H1 (cell line): Measurements from ENCODE around the gene ADAM23. TPM values are rescaled to one million over a fixed set of nuclear protein-coding genes. Genes with fewer than 3 reads are reported as not detected.

Source experiments
- KDM1A ChIP-seq: fragments of 200-600, 300-600 bp; sonication (generic); IDR thresholded peaks from 2 replicates; pipeline ENCODE4 v1.7.1; 2016; ENCODE audit warnings: mild to moderate bottlenecking, low read length, borderline replicate concordance
- KDM5A ChIP-seq: fragments of 200-600 bp; IDR thresholded peaks from 2 replicates; pipeline ENCODE4 v1.7.1; 2012; ENCODE audit warnings: mild to moderate bottlenecking, low read length, inconsistent platforms, mixed read lengths
- YY1 ChIP-seq: IDR thresholded peaks from 2 replicates; pipeline ENCODE4 v1.6.1; 2011; ENCODE audit warnings: low read depth, mild to moderate bottlenecking, low read length
- polyA plus RNA-seq, 7 experiments: library from polyadenylated mRNA; depleted of rRNA in 3 of 7; stranded (reverse) in 5 of 7; unstranded in 2 of 7; fragments of >200 nt in 5 of 7; fragments of 200-250 nt in 2 of 7; gene quantifications; 1 replicate in 5 of 7; 2 replicates in 1 of 7; 4 replicates in 1 of 7; pipeline versions ENCODE4 v1.2.1 to v1.2.3, GENCODE V29; 2011 to 2013; ENCODE audit warnings: missing spikeins in 2 of 7, mixed read lengths in 2 of 7
- total RNA-seq: library from RNA; stranded (reverse); fragmentation: NEBNext Ultra II Directional; extraction: Animal tissue kit (Norgen Biotek cat#: 25700); gene quantifications from 2 replicates; pipeline ENCODE4 v1.2.1, GENCODE V29; 2021
- TF ChIP-seq, protein P1 (sequence below), 3 experiments: IDR thresholded peaks; 1 replicate in 2 of 3; 2 replicates in 1 of 3; pipeline versions ENCODE4 v1.5.1 to v1.6.1; 2011; ENCODE audit warnings: low read length in 3 of 3, mild to moderate bottlenecking in 3 of 3, inconsistent platforms in 2 of 3, low read depth in 1 of 3, moderate library complexity in 1 of 3; ENCODE audit not compliant: insufficient read depth in 1 of 3; ENCODE audit errors: control extremely low read depth in 1 of 3

ADAM23 gene
- total and polyA plus RNA-seq, 2 of the 8 experiments (the other 6 are each of a cell fraction or from before 2014, with no cell fraction given): 9.9 to 20.8 TPM

DNA sequence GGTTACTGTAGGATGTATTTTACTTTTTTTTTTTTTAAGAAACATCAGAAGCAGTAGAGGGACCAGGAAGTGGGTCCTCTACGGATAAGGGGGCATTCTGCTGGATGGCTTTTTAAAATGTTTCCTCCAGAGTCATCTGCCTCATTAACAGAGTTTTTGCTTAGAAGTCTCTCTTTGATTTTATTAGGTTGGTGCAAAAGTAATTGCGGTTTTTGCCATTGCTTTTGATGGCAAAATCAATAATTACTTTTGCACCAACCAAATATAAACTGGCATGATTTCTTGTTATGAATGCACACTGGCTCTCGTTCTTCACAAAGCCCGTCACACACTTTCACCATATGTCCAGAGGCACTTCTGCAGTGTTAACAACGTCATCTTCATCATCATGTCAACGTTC is 130.5 kb downstream of the ADAM23 start (continued):
- TF ChIP-seq, protein P1, sequence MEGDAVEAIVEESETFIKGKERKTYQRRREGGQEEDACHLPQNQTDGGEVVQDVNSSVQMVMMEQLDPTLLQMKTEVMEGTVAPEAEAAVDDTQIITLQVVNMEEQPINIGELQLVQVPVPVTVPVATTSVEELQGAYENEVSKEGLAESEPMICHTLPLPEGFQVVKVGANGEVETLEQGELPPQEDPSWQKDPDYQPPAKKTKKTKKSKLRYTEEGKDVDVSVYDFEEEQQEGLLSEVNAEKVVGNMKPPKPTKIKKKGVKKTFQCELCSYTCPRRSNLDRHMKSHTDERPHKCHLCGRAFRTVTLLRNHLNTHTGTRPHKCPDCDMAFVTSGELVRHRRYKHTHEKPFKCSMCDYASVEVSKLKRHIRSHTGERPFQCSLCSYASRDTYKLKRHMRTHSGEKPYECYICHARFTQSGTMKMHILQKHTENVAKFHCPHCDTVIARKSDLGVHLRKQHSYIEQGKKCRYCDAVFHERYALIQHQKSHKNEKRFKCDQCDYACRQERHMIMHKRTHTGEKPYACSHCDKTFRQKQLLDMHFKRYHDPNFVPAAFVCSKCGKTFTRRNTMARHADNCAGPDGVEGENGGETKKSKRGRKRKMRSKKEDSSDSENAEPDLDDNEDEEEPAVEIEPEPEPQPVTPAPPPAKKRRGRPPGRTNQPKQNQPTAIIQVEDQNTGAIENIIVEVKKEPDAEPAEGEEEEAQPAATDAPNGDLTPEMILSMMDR (IDR thresholded peaks at IDR 0.05; ENCODE audit: control extremely low read depth in 1 of 3, insufficient read depth in 1 of 3, low read depth in 1 of 3, low read length in 3 of 3): no peak
- no peak for TF ChIP-seq KDM5A
- TF ChIP-seq YY1: no peak
- no peak for TF ChIP-seq KDM1A
